NCI-H146 (cell line): Measurements from ENCODE around the gene PCNX1.
"Not testable (repeated sequence)": the region's sequence is repeated elsewhere in the genome, so short reads cannot be mapped to it uniquely, and the experiment has no call there.

Experiments used
- DNase-seq: peaks from one replicate; lab custom pipeline; 2025; lab: John Stamatoyannopoulos, UW

PCNX1 gene

GRCh38 chr14:71129716-71130490, 222.6 kb downstream of the PCNX1 start:
- DNase-seq = not testable (repeated sequence)

- no peak for DNase-seq
Measured at GRCh38 chr14:71130491-71131179, 223.4 kb downstream of the PCNX1 start.

DNA sequence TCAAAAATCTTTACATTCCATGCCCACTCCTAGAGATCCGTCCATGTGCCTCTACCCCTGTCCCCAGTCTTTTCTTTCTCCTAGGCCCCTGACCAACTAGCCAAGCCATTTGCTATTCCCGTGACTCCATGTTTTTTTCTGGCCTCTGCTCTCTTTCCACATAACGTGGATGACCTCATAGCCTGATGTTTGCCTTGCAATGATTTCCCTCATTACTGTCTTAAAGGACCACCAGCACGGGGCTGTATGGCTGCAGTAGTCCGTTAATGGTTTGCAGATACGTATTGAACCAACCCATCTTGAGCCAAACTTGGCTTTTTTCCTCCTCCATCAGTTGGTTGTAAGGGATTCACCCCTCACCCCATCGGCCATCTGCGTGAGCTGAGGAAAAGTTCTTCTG, 226.0 kb downstream of the PCNX1 start:
- no peak for DNase-seq

- no peak for DNase-seq
Measured at GRCh38 chr14:71135496-71135895, 228.2 kb downstream of the PCNX1 start.

- DNase-seq = no peak
Measured at GRCh38 chr14:71135911-71136310, 228.7 kb downstream of the PCNX1 start.

DNA sequence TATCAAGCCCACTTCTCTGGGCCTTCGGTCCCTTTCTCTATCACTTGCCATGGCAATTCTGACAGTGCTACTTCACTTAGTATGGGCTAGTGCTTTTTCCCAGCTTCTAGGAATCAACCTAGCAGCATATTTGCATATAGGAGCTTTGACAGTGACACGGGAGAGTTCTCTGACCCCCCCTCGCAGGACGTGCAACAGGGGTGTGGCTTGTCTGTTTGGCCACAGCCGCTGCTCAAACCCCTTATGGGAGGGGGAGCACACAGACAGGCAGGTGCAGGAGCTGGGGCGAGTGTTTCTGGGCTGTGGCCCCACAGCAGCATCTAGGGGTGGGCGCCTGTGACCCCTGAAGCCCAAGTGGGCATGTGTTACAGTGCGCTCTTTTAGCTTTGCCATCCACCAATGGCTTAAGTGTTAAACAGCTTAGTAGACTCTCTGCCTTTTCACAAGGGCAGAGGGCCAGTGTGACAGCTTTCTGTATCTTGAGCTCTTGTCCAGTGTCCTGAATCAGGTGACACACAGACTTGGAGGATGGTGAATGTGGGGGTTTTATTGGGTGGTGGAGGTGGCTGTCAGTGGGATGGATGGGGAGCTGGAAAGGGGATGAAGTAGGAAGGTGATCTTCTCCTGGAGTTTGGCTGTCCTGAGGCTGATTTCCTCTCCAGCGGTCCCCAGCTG, 229.3 kb downstream of the PCNX1 start:
- no peak for DNase-seq

GRCh38 chr14:71137536-71138447, 230.5 kb downstream of the PCNX1 start:
- no peak for DNase-seq

DNA sequence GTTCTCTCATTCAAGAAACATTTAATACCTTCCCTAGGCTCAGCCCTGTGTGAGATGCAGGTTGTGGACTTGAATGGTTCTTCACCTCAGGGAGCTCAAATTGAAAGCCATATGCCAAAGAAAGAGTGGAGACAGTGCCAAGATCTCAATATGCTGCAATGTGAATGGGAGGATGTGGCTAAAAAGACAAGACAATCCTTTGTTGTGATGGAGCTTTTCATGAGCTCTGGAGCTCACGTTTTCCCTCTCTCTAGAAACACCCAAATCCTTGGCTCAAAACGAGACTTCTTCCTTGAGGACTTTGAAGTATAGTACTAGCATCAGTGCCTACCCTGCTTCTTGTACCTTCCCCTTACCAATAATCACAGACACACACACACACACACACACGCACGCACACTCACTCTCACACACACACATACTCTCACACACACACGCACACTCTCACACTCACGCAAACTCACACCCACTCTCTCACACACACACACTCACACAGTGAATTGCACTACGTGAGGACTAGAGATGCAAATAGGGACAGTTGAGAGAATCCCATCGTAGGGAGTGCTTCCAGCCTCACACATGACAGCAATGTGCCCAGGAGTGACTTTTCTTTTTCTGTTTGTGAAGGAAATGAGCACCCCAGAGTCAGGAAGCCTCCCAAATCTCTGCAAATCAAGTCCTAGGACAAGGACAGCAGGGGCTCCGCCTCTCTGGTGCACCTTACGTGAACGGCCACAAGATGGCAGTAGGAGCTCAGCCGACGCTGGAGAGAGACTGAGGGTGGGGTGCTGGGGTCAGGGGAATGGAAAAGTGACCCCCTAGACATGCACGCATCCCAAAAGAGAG, 231.4 kb downstream of the PCNX1 start:
- DNase-seq = peak; percentile 7

- no peak for DNase-seq
Measured at GRCh38 chr14:71139294-71139946, 232.2 kb downstream of the PCNX1 start.

DNA sequence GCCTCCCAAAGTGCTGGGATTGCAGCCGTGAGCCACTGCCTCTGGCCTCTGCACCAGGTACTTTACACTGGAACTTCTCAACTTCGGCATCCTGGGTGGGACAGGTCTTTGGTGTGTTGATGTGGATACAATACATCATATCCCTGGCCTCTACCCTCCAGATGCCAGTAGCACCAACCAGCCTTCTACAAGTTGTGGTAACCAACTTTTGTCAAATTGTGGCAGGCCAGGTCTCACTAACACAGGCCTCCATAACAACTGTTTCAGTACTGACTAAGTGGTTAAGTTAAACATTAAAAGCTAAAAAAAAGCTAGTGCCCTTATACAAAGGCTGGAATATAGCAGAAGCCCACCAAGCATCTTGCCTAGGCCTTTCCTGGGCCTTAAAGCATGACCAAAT, 232.9 kb downstream of the PCNX1 start:
- no peak for DNase-seq

DNA sequence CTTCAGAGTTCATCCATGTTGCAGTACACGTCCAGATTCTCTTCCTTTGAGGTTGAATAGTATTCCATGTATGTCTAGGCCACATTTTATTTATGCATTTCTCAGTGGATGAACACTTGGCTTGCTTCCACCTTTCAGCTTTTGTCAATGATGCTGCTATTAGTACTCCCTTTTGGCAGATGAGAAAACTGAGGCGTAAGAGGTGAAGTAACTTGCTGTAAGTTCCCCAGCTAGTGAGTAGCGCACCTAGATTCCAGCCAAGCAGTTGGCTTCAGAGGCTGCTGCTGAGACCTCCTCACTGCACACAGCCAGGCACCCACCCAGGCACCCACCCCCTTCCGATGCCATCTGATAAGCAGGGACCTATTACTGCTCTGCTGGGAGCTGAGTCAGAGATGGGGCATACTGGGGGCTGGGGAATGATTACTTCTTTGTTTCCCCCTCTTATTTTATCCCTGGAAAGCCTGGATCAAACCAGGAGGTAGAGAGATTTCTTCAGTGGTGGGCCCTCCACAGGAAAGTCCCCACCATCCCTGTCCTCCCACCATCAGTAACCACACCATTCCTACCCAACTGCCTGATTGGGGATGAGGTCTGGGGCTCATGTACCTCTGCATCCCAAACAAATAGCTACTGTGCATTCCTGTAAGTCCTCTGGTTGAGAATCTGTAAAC, 234.6 kb downstream of the PCNX1 start:
- DNase-seq = no peak

- no peak for DNase-seq
Measured at GRCh38 chr14:71142375-71143038, 235.2 kb downstream of the PCNX1 start.

DNA sequence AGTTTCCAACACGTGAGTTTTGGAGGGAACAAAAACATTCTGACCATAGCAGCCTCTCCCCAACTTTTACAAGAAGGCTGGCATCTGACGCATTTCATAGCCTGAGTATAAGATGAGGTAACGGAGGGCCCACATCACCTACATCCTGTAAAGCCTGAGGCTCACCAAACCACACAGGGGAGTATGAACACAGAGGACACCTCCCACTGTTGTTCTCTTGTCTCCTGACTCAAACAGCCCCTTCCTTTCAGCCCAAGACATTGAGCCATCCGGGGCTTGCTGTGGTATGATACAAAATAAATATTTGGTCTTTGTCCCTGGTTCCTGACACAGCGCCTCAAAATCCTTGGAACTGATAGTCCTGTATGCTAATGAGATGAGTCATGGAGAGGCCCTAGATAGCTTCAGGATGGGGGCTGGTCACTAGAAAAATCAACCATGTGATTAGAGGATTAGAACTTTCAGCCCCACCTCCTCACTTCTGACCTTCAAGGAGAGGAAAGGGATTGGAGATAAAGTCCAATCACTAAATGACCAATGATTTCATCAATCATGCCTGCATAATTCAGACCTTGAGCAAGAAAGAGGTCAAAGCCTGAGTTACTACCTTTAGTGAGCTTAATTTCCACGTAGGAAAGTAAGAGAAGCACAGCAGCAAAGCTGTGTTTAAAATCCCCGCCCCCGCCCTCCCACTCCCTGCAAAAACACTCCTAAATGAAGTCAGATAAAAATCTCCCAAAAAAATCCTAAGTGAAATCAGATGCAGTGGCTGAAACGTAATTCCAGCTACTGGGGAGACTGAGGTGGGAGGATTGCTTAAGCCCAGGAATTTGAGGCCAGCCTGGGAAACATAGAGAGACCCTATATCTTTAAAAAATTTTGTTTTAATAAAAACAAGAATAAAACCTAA, 236.4 kb downstream of the PCNX1 start:
- no peak for DNase-seq

DNA sequence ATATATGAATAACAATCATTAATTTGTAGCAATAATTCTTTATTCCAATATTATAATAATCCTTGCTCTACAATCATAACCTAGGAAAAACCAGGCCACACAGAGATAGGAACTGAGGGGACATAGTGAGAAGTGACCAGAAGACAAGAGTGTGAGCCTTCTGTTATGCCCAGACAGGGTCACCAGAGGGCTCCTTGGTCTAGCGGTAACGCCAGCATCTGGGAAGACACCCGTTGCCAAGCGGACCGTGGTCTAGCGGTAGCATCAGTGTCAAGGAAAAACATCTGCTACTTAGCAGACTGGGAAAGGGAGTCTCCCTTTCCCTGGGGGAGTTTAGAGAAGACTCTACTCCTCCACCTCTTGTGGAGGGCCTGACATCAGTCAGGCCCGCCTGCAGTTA, 240.1 kb downstream of the PCNX1 start:
- not testable (repeated sequence) for DNase-seq

- DNase-seq = no peak
Measured at GRCh38 chr14:71148627-71149026, 241.4 kb downstream of the PCNX1 start.

- DNase-seq = no peak
Measured at GRCh38 chr14:71150737-71151136, 243.5 kb downstream of the PCNX1 start.

GRCh38 chr14:71155743-71156142, 248.5 kb downstream of the PCNX1 start:
- DNase-seq = no peak
